Bronchial epithelial cell (primary cell): ENCODE data around the gene DBP. TPM values are rescaled to one million over a fixed set of nuclear protein-coding genes. Genes with fewer than 3 reads are reported as not detected.

Experiments used
- DNase-seq: peaks from one replicate; pipeline ENCODE4 v3.0.0-alpha.2; 2010; ENCODE audit warnings: low read depth
- FAIRE-seq: peaks from 2 replicates; lab custom pipeline; 2011; peaks lifted over from hg19 to GRCh38; lab: Jason Lieb, UNC
- H3K27me3 ChIP-seq: 2 replicates; pipeline ENCODE4 v1.5.1; 2011; ENCODE audit warnings: low read length; ENCODE audit not compliant: control insufficient read depth, insufficient read depth
- H3K36me3 ChIP-seq: 2 replicates; pipeline ENCODE4 v1.5.1; 2011; ENCODE audit warnings: low read length; ENCODE audit not compliant: control insufficient read depth, insufficient read depth
- H3K4me3 ChIP-seq: 2 replicates; pipeline ENCODE4 v1.5.1; 2011; ENCODE audit warnings: mild to moderate bottlenecking, low read depth, low read length, control low read depth
- total RNA-seq: library from RNA; depleted of rRNA; stranded (reverse); fragments of >200 nt; gene quantifications from 2 replicates; pipeline ENCODE4 v1.2.1, GENCODE V29; 2014
- TF ChIP-seq, protein P1 (sequence below): IDR thresholded peaks from 2 replicates; pipeline ENCODE4 v1.5.1; 2011; ENCODE audit warnings: mild to moderate bottlenecking, moderate library complexity, low read length, control low read depth, inconsistent platforms; ENCODE audit not compliant: insufficient read depth, severe bottlenecking

The DBP gene
- total RNA-seq, 1 donor from 2014 or later: 6.6 TPM

GRCh38 chr19:48628486-48629296 is 8.5 kb downstream of the DBP start:
- H3K36me3 ChIP-seq: peaks cover 7% of the 10 kb centered on the region
- DNase-seq (no peak), FAIRE-seq (no peak)
- TF ChIP-seq, protein P1, sequence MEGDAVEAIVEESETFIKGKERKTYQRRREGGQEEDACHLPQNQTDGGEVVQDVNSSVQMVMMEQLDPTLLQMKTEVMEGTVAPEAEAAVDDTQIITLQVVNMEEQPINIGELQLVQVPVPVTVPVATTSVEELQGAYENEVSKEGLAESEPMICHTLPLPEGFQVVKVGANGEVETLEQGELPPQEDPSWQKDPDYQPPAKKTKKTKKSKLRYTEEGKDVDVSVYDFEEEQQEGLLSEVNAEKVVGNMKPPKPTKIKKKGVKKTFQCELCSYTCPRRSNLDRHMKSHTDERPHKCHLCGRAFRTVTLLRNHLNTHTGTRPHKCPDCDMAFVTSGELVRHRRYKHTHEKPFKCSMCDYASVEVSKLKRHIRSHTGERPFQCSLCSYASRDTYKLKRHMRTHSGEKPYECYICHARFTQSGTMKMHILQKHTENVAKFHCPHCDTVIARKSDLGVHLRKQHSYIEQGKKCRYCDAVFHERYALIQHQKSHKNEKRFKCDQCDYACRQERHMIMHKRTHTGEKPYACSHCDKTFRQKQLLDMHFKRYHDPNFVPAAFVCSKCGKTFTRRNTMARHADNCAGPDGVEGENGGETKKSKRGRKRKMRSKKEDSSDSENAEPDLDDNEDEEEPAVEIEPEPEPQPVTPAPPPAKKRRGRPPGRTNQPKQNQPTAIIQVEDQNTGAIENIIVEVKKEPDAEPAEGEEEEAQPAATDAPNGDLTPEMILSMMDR: no peak
- H3K27me3 ChIP-seq: no peaks in the 10 kb centered on the region
- no peak overlapping the region for H3K4me3 ChIP-seq

GRCh38 chr19:48627865-48628314 is 9.3 kb downstream of the DBP start:
- Histone ChIP-seq H3K27me3 (no peaks in the 10 kb centered on the region), H3K4me3 (no peak overlapping the region), H3K36me3 (peaks cover 7% of the 10 kb centered on the region)
- TF ChIP-seq, protein P1: no peak
- FAIRE-seq: no peak
- DNase-seq: no peak

DNA sequence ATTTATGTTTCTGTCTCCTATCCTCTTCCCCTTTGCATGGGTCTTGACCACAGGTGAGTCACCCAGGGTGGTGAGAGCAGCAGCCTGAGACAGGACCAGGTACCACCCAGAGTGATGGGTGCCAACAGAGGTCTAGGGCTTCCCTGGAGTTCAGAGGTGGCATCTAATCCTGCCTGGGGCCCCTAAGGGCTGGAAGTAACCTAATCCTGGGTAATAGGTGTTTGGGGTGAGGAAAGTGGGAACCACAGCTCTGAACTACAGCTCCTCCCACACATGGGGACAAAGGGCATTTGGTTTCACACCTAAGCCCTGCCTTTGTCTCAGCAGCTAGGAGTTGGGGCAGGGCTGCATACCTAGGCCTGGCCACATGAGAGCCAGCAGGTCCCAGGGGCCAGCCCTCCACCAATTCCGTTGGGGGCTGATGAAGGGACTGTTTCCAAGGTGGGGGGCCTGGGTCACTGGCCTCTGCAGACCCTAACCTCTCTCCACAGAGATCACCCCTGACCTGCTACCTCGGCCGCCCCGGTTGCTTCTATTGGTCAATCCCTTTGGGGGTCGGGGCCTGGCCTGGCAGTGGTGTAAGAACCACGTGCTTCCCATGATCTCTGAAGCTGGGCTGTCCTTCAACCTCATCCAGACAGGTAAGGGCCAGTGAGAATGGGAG is 9.8 kb downstream of the DBP start:
- no peak for FAIRE-seq

DNA sequence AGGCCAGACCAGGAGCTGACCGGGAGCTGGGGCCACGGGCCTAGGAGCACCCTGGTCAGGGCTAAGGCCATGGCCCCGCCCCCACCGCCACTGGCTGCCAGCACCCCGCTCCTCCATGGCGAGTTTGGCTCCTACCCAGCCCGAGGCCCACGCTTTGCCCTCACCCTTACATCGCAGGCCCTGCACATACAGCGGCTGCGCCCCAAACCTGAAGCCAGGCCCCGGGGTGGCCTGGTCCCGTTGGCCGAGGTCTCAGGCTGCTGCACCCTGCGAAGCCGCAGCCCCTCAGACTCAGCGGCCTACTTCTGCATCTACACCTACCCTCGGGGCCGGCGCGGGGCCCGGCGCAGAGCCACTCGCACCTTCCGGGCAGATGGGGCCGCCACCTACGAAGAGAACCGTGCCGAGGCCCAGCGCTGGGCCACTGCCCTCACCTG is 11.3 kb downstream of the DBP start:
- Histone ChIP-seq H3K4me3 (no peak overlapping the region), H3K36me3 (peaks cover 3% of the 10 kb centered on the region), H3K27me3 (no peaks in the 10 kb centered on the region)
- DNase-seq (no peak), FAIRE-seq (no peak)
- TF ChIP-seq, protein P1: no peak

More for the DNA sequence above, 9.8 kb downstream of the DBP start:
- H3K27me3 ChIP-seq: no peaks in the 10 kb centered on the region
- H3K4me3 ChIP-seq: no peak overlapping the region
- H3K36me3 ChIP-seq: peaks cover 7% of the 10 kb centered on the region
- TF ChIP-seq, protein P1: no peak
- DNase-seq: peak; percentile 38

GRCh38 chr19:48624791-48625723 is 12.1 kb downstream of the DBP start:
- no peak for FAIRE-seq
- Histone ChIP-seq H3K4me3 (no peak overlapping the region), H3K27me3 (no peaks in the 10 kb centered on the region)

More at GRCh38 chr19:48624791-48625723, 12.1 kb downstream of the DBP start:
- peaks cover 1% of the 10 kb centered on the region for H3K36me3 ChIP-seq
- TF ChIP-seq, protein P1: no peak
- DNase-seq: no peak
